A673 (cell line): Measurements from ENCODE around the gene CCDC30. TPM values are rescaled to one million over a fixed set of nuclear protein-coding genes. Genes with fewer than 3 reads are reported as not detected.

Source experiments
- BruUV-seq: library from RNA; stranded (reverse); fragments of 400-500 nt; replicated peaks from 2 replicates; lab custom pipeline; 2021; lab: Mats Ljungman, UMichigan
- CTCF ChIA-PET: fragments of 300-600 bp; sonication (Branson Sonifier 250); formaldehyde crosslinking; loops from one replicate; lab custom pipeline; 2022; ENCODE audit warnings: antibody characterized with exemption; lab: Charles Lee
- POLR2A ChIA-PET: fragments of 300-600 bp; sonication (Branson Sonifier 250); formaldehyde crosslinking; loops from one replicate; lab custom pipeline; 2022; ENCODE audit warnings: antibody characterized with exemption; ENCODE audit not compliant: low non-redundant PET; lab: Charles Lee
- DNase-seq: peaks from one replicate; pipeline ENCODE4 v3.0.0-alpha.2; 2015; ENCODE audit warnings: low spot score
- H3K27ac ChIP-seq: fragments of 200-600 bp; sonication (generic); 2 replicates; pipeline ENCODE4 v1.5.1; 2016; ENCODE audit warnings: mixed run types, low read depth, mild to moderate bottlenecking, mixed read lengths, antibody characterized with exemption, low read length; ENCODE audit not compliant: poor library complexity, severe bottlenecking
- H3K27me3 ChIP-seq: fragments of 200-600 bp; sonication (generic); replicated peaks from 2 replicates; pipeline ENCODE4 v1.6.1; 2017; ENCODE audit warnings: mixed run types, low read depth, mild to moderate bottlenecking, mixed read lengths, antibody characterized with exemption, low read length; ENCODE audit not compliant: insufficient read depth, poor library complexity
- H3K36me3 ChIP-seq: fragments of 200-600 bp; sonication (generic); 2 replicates; pipeline ENCODE4 v1.6.1; 2016; ENCODE audit warnings: mixed run types, mild to moderate bottlenecking, mixed read lengths, antibody characterized with exemption, low read length; ENCODE audit not compliant: insufficient read depth, poor library complexity, severe bottlenecking
- H3K4me1 ChIP-seq: fragments of 200-600 bp; sonication (generic); 2 replicates; pipeline ENCODE4 v1.6.1; 2017; ENCODE audit warnings: mixed run types, mild to moderate bottlenecking, mixed read lengths, antibody characterized with exemption, low read length; ENCODE audit not compliant: insufficient read depth, poor library complexity, severe bottlenecking
- H3K4me3 ChIP-seq: fragments of 200-600 bp; sonication (generic); 2 replicates; pipeline ENCODE4 v1.5.1; 2016; ENCODE audit warnings: low read depth, mixed run types, mild to moderate bottlenecking, mixed read lengths, low read length; ENCODE audit not compliant: poor library complexity, severe bottlenecking
- H3K9me3 ChIP-seq: fragments of 200-600 bp; sonication (generic); 2 replicates; pipeline ENCODE4 v1.6.1; 2016; ENCODE audit warnings: mixed run types, low read depth, mild to moderate bottlenecking, mixed read lengths, antibody characterized with exemption, low read length; ENCODE audit not compliant: poor library complexity, severe bottlenecking
- EZH2 ChIP-seq: fragments of 200-600 bp; sonication (generic); IDR thresholded peaks from 2 replicates; pipeline ENCODE4 v1.6.1; 2017; ENCODE audit warnings: borderline replicate concordance, low read depth, mild to moderate bottlenecking, mixed read lengths, antibody characterized with exemption, low read length; ENCODE audit not compliant: poor library complexity, severe bottlenecking
- intact Hi-C: fragments of 100-400 bp; cut with micrococcal nuclease; formaldehyde crosslinking; loops from one replicate; pipeline ENCODE4 v1.10.0; 2022; ENCODE audit not compliant: unreplicated experiment
- total RNA-seq: library from RNA; stranded (reverse); gene quantifications from 2 replicates; pipeline ENCODE4 v1.2.3, GENCODE V29; 2021
- TF ChIP-seq, protein P1 (sequence below): fragments of 300-800, 200-600 bp; sonication (generic); conservative IDR thresholded peaks from 2 replicates; pipeline ENCODE4 v1.5.1; 2017; ENCODE audit warnings: low read depth, mild to moderate bottlenecking, antibody characterized with exemption, low read length, moderate library complexity, mixed read lengths

The CCDC30 gene
- total RNA-seq, 1 experiment from 2014 or later, result 4.8 TPM

DNA sequence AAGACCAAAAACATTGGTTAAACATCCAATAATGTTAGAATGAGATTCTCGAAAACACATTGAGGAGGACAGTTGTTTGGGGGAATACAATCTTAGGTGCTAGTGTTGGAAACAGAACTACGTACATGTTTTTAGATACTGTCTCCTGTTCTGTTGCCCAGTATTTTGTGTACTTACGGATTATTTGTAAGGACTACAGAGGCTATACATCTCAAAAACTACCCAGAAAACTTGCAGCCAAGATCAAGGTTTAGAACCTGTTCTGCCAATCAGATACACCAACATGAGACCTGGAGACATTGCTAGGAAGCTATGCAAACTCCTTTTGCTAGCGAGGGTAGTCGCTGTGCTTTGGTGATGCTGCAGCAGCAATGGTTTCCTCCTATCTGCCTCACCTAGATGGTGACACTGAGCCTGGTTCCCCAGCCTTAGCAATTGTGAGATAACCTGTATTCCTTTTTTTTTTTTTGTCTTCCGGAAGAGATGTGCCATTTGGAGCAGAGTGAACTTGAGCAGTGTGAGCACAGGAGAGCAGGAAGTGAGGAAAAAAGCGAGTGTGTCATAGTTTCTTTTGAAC is 240.9 kb downstream of the CCDC30 start:
- CTCF ChIA-PET, result no interaction called here
- H3K36me3 ChIP-seq, result peaks cover 94% of the 10 kb centered on the region

More for the DNA sequence above, 240.9 kb downstream of the CCDC30 start:
- Histone ChIP-seq H3K27ac (no peak overlapping the region), H3K4me1 (no peaks in the 10 kb centered on the region), H3K4me3 (no peak overlapping the region), H3K27me3 (no peaks in the 10 kb centered on the region), H3K9me3 (no peaks in the 10 kb centered on the region)
- no TSS peak for BruUV-seq
- TF ChIP-seq, protein P1, sequence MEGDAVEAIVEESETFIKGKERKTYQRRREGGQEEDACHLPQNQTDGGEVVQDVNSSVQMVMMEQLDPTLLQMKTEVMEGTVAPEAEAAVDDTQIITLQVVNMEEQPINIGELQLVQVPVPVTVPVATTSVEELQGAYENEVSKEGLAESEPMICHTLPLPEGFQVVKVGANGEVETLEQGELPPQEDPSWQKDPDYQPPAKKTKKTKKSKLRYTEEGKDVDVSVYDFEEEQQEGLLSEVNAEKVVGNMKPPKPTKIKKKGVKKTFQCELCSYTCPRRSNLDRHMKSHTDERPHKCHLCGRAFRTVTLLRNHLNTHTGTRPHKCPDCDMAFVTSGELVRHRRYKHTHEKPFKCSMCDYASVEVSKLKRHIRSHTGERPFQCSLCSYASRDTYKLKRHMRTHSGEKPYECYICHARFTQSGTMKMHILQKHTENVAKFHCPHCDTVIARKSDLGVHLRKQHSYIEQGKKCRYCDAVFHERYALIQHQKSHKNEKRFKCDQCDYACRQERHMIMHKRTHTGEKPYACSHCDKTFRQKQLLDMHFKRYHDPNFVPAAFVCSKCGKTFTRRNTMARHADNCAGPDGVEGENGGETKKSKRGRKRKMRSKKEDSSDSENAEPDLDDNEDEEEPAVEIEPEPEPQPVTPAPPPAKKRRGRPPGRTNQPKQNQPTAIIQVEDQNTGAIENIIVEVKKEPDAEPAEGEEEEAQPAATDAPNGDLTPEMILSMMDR, result no peak
- no peak for TF ChIP-seq EZH2
- intact Hi-C loops, result no loop called here
- POLR2A ChIA-PET, result no interaction called here
- no peak for DNase-seq

Other genes with a start within 250 kb of the CCDC30 start
- gene FOXJ3, start 128.1 kb upstream of the CCDC30 start, total RNA-seq, result 55.4 and 57.9 TPM in 2 replicates
- gene RIMKLA, start 82.5 kb upstream of the CCDC30 start, total RNA-seq, result 0.04 and 0.24 TPM in 2 replicates
- gene ZMYND12, start 7.3 kb upstream of the CCDC30 start, total RNA-seq, result 0.17 and 0.28 TPM in 2 replicates
- gene PPCS, start 6.7 kb upstream of the CCDC30 start, total RNA-seq, result 34.4 and 35.7 TPM in 2 replicates
- gene PPIH, start 195.1 kb downstream of the CCDC30 start, total RNA-seq, result 75.9 and 79.0 TPM in 2 replicates
- gene YBX1, start 219.1 kb downstream of the CCDC30 start, total RNA-seq, result 1,480 and 1,576 TPM in 2 replicates